ENCODE data around the gene ASPHD2.
"Not testable (repeated sequence)": the region's sequence is repeated elsewhere in the genome, so short reads cannot be mapped to it uniquely, and the experiment has no call there.

ASPHD2 gene

GRCh38 chr22:26432619-26433311 is 3.7 kb downstream of the ASPHD2 start:
- Mint-ChIP-seq H3K4me3 (no peak overlapping the region), H3K27ac (no peak overlapping the region), H3K9me3 (no peaks in the 10 kb centered on the region), H3K36me3 (ENCODE audit: low read depth) (peaks cover 12% of the 10 kb centered on the region), H3K27me3 (no peaks in the 10 kb centered on the region), H3K4me1 (peaks cover 64% of the 10 kb centered on the region)
- DNase-seq (no peak), ATAC-seq (no peak)

DNA sequence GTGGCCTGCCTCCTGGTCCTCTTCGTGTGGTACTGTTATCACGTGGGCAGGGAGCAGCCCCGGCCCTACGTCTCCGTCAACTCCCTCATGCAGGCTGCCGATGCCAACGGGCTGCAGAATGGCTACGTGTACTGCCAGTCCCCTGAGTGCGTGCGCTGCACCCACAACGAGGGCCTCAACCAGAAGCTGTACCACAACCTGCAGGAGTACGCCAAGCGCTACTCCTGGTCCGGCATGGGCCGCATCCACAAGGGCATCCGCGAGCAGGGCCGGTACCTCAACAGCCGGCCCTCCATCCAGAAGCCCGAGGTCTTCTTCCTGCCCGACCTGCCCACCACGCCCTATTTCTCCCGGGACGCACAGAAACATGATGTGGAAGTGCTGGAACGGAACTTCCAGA is 4.7 kb downstream of the ASPHD2 start:
- H3K4me3 Mint-ChIP-seq = no peak overlapping the region
- no peaks in the 10 kb centered on the region for H3K9me3 Mint-ChIP-seq
- DNase-seq (no peak), ATAC-seq (no peak)
- no peaks in the 10 kb centered on the region for H3K27me3 Mint-ChIP-seq
- no peak overlapping the region for H3K27ac Mint-ChIP-seq
- H3K4me1 Mint-ChIP-seq = peaks cover 55% of the 10 kb centered on the region
- peaks cover 12% of the 10 kb centered on the region for H3K36me3 Mint-ChIP-seq (ENCODE audit: low read depth)

GRCh38 chr22:26435327-26436093 is 6.5 kb downstream of the ASPHD2 start:
- Mint-ChIP-seq H3K9me3 (no peaks in the 10 kb centered on the region), H3K4me3 (no peak overlapping the region), H3K27ac (no peak overlapping the region), H3K4me1 (peaks cover 44% of the 10 kb centered on the region), H3K27me3 (no peaks in the 10 kb centered on the region), H3K36me3 (ENCODE audit: low read depth) (peaks cover 12% of the 10 kb centered on the region)
- no peak for ATAC-seq
- no peak for DNase-seq

DNA sequence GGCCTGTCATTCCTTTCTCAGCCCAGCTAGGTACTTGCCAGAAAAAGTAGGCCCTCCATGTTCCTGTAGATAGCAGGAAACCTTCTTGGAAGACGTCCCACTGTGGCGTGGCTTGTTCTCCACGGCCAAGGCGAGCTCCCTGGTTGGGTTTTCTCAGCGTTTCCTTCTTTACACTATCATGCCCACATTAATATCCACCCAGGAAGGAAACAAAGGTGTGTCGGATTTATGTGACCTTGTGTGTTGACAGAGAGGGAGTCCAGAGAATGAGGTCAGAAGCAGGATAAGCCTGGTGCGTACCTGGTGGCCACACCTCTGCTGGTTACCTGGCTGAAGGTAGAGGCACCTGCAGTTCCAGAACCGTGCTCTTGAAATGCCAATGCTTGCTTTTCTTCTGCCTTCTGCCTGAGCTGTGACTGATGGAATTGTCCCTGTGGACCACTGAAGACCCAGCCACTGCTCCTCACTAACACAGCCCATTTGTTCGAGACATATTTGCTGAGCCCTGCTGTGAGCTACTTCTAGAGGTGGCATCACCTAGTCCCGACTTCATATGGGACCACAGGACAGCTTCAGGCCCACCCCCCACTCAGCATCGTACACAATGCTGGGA is 7.9 kb downstream of the ASPHD2 start:
- no peak for ATAC-seq
- Mint-ChIP-seq H3K4me1 (peaks cover 29% of the 10 kb centered on the region), H3K4me3 (no peak overlapping the region), H3K36me3 (ENCODE audit: low read depth) (peaks cover 12% of the 10 kb centered on the region), H3K27ac (no peak overlapping the region), H3K27me3 (no peaks in the 10 kb centered on the region), H3K9me3 (no peaks in the 10 kb centered on the region)
- DNase-seq = no peak

DNA sequence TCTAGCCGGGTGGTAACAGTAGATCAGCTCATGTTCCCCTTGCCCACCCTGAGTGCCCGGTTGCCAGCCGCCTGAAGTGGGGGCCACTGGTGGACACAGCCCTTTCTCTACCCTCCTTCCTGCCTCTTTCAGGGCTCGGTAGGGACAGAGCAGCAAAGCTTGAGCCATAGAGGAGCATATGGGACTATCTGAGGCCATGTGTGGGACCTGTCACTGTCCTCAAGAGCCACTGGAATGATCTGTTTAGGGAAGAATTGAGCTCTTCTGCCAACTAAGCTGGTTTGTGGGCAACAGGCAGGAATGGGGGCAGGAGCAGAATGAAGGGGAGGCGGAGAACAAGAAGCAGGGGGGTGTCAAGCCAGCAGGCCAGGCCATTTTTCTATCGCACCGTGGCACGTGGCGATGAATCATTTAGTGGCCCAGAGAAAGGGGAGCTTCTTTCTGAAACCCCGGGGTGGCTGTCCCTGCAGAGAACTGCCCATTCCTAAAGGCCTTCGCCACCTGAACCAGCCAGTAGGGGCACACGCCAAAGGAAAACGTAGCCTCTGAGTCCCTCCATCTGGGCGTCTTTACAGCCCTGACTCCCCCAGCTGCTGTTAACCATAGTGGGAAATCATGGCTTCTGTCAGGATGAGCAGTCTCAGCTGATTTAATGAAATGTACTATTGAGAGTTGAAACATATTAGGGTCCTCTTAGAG is 8.8 kb downstream of the ASPHD2 start:
- DNase-seq = no peak
- Mint-ChIP-seq H3K27me3 (no peaks in the 10 kb centered on the region), H3K36me3 (ENCODE audit: low read depth) (peaks cover 12% of the 10 kb centered on the region), H3K27ac (no peak overlapping the region), H3K4me3 (no peak overlapping the region), H3K9me3 (no peaks in the 10 kb centered on the region), H3K4me1 (peaks cover 21% of the 10 kb centered on the region)
- ATAC-seq = no peak

GRCh38 chr22:26438776-26439175 is 9.7 kb downstream of the ASPHD2 start:
- Mint-ChIP-seq H3K4me1 (peaks cover 16% of the 10 kb centered on the region), H3K36me3 (ENCODE audit: low read depth) (peaks cover 12% of the 10 kb centered on the region)
- not testable (repeated sequence) for H3K9me3 Mint-ChIP-seq, ATAC-seq, H3K27me3 Mint-ChIP-seq, H3K27ac Mint-ChIP-seq, DNase-seq, H3K4me3 Mint-ChIP-seq

DNA sequence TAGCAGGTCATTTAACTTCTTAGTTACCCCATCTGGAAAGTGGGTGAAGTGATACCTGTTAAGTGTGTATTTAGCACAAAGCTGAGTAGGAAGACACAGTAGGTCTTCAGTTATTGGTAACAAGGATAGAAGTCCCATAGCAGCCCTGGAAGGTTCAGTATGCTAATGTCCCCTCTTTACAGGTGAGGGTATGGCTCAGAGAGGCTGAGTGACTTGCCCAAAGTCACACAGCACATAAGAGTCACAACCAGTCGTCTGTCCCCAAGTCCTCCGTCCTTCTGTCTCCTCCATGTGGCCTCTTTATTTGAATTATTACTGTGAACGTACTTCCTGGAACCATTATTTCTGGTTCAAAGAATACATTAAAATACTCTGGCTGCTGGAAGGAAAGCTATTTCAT is 10.5 kb downstream of the ASPHD2 start:
- peaks cover 15% of the 10 kb centered on the region for H3K4me1 Mint-ChIP-seq
- ATAC-seq (no peak), DNase-seq (no peak)
- peaks cover 8% of the 10 kb centered on the region for H3K36me3 Mint-ChIP-seq (ENCODE audit: low read depth)
- H3K9me3 Mint-ChIP-seq = no peaks in the 10 kb centered on the region
- H3K27ac Mint-ChIP-seq = no peak overlapping the region
- no peaks in the 10 kb centered on the region for H3K27me3 Mint-ChIP-seq
- H3K4me3 Mint-ChIP-seq = no peak overlapping the region

GRCh38 chr22:26442086-26442756 is 13.2 kb downstream of the ASPHD2 start:
- Mint-ChIP-seq H3K36me3 (ENCODE audit: low read depth) (no peaks in the 10 kb centered on the region), H3K27ac (no peak overlapping the region), H3K4me3 (no peak overlapping the region), H3K27me3 (no peaks in the 10 kb centered on the region), H3K9me3 (no peaks in the 10 kb centered on the region), H3K4me1 (no peaks in the 10 kb centered on the region)
- no peak for DNase-seq
- ATAC-seq = no peak

DNA sequence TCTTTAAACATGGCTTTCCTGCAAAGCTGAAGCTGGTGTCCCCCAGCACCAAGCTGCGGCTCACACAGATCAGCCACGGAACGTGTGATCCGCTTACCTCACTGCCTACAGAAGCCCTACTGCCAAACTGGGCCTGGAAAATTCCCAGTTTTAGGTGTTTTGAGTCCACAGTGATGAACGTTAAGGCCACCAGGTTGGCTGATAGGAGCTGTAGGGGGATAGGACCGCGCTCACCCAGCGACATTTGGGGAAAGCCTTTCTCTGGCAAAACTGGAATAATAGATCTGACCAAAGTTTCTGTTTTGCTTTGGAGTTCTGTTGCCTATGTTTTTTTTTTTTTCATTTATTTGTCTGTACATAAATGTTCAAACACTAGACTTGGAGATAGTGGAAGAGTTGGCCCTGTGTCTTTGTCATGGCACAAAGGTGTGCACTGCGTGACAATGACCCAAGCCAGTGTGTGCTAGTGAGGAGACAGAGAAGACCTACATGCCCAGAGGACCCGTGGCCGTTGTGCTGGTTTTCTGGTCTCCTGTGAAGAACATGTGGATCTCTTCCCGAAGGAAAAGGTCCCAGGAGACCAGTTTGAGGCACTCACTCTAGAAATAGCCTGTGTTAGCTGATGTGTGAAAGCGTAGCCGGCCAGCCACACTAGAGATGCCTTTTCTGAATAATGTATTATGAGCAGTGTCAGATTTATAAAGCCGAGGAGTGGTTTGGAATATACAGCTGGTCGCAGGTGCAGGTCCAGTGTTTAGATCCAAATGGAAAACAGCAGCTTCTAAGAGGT is 15.0 kb downstream of the ASPHD2 start:
- no peaks in the 10 kb centered on the region for H3K27me3 Mint-ChIP-seq
- H3K27ac Mint-ChIP-seq = no peak overlapping the region

GRCh38 chr22:26444777-26445176 is 15.7 kb downstream of the ASPHD2 start:
- H3K4me1 Mint-ChIP-seq = no peaks in the 10 kb centered on the region
- H3K27me3 Mint-ChIP-seq = no peaks in the 10 kb centered on the region
- DNase-seq (no peak), ATAC-seq (no peak)
- H3K27ac Mint-ChIP-seq = no peak overlapping the region
- H3K36me3 Mint-ChIP-seq (ENCODE audit: low read depth) = no peaks in the 10 kb centered on the region
- H3K4me3 Mint-ChIP-seq = no peak overlapping the region
- no peaks in the 10 kb centered on the region for H3K9me3 Mint-ChIP-seq

More for the DNA sequence above, 15.0 kb downstream of the ASPHD2 start:
- no peak for ATAC-seq
- no peak overlapping the region for H3K4me3 Mint-ChIP-seq
- H3K4me1 Mint-ChIP-seq = no peaks in the 10 kb centered on the region
- H3K9me3 Mint-ChIP-seq = no peaks in the 10 kb centered on the region
- DNase-seq = no peak
- no peaks in the 10 kb centered on the region for H3K36me3 Mint-ChIP-seq (ENCODE audit: low read depth)

DNA sequence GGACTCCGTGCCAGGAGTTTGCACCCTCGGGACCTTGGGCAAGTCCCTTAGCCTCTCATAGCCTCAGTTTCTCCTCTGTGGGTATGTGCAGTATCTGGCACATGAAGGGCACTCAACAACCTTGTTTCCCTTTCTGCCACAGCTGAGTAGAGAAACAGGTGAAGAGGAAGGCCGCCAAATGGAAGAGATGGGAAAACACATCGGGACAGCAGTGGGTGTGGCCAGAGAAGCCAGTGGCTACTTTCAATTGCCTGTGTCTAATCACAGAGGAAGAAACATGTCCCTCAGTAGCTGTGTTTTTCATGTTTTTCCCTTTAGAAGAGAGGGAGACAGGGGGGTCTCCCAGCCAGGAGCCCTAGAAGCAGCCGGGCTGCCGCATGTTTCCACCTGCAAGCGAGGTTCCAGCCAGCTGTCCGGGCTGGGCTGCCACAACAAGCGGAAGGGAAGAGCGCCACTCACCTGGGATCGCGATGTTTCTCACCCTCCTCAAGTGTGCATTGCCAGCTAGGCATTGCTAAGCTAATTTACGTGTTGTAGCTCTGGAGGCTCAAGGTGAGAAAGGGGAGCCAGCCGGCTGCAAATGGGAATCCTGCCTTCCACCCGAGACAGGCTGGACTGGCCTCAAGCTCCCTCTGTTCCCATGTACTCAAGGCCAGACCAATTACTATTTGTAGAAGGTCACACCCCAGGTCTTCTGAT is 16.7 kb downstream of the ASPHD2 start:
- H3K4me1 Mint-ChIP-seq = no peaks in the 10 kb centered on the region
- no peak for DNase-seq
- H3K27ac Mint-ChIP-seq = no peak overlapping the region
- no peak overlapping the region for H3K4me3 Mint-ChIP-seq
- peaks cover 3% of the 10 kb centered on the region for H3K36me3 Mint-ChIP-seq (ENCODE audit: low read depth)
- H3K27me3 Mint-ChIP-seq = no peaks in the 10 kb centered on the region
- H3K9me3 Mint-ChIP-seq = no peaks in the 10 kb centered on the region
- ATAC-seq = no peak

DNA sequence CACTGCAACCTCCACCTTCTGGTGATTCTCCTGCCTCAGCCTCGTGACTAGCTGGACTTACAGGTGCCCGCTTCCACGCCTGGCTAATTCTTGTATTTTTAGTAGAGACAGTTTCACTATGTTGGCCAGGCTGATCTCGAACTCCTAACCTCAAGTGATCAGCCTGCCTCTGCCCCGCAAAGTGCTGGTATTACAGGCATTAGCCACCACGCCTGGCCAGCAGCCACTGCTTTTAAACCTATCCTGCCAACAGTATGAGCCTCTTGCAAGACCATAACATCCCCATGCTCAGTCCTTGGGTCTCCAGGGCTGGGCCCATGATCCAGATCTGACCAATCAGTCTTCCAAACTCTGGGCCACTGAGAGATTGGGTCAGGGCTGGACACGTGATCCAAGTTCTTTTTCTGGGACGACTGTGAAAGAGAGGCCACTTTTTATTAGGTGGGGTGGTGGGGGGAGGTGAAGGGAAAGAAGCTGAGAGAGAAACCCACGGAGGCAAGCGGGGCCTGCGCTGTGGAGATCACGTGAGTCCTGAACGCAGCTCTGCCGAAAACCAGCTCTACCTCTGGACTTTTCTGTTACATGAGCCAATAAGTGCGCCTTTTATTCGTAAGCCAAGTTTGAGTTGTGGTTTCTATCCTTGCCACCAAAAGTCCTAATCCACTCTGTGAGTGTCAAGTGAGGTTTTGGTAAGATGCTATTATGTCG is 17.9 kb downstream of the ASPHD2 start:
- Mint-ChIP-seq H3K36me3 (ENCODE audit: low read depth) (peaks cover 6% of the 10 kb centered on the region), H3K9me3 (no peaks in the 10 kb centered on the region), H3K4me3 (no peak overlapping the region), H3K27me3 (no peaks in the 10 kb centered on the region), H3K4me1 (no peaks in the 10 kb centered on the region), H3K27ac (no peak overlapping the region)
- no peak for DNase-seq
- ATAC-seq = no peak

Data from activated naive CD8-positive, alpha-beta T cell treated with anti-CD3 and anti-CD28 coated beads, Interleukin-2, amount 50 U/mL, for 24 hours (primary cell).